ENCODE results near the gene TAS1R3.

Gene TAS1R3

GRCh38 chr1:1331068-1331965, at the start of gene TAS1R3:
TAS1R3 (plus strand) TSS chr1:1331280; CDS start chr1:1331346, 66 bp downstream.
- no peak for DNase-seq (ENCODE audit: low spot score)

GRCh38 chr1:1281533-1282321, 49.4 kb upstream of the TAS1R3 start:
- DNase-seq (ENCODE audit: low spot score): no peak

- no peak for DNase-seq (ENCODE audit: low spot score)
Observed at GRCh38 chr1:1282998-1283397, 48.1 kb upstream of the TAS1R3 start.

GRCh38 chr1:1283821-1284220, 47.3 kb upstream of the TAS1R3 start:
- no peak for DNase-seq (ENCODE audit: low spot score)

- DNase-seq (ENCODE audit: low spot score): no peak
Observed at GRCh38 chr1:1284221-1285101, 46.6 kb upstream of the TAS1R3 start.

GRCh38 chr1:1285102-1285571, 45.9 kb upstream of the TAS1R3 start:
- no peak for DNase-seq (ENCODE audit: low spot score)

- DNase-seq (ENCODE audit: low spot score): no peak
Observed at GRCh38 chr1:1285611-1286311, 45.3 kb upstream of the TAS1R3 start.

GRCh38 chr1:1286313-1287261, 44.5 kb upstream of the TAS1R3 start:
- DNase-seq (ENCODE audit: low spot score): no peak

- DNase-seq (ENCODE audit: low spot score): no peak
Observed at GRCh38 chr1:1287288-1288110, 43.6 kb upstream of the TAS1R3 start.

GRCh38 chr1:1290238-1290731, 40.8 kb upstream of the TAS1R3 start:
- DNase-seq (ENCODE audit: low spot score): peak; percentile 74

GRCh38 chr1:1291023-1291528, 40.0 kb upstream of the TAS1R3 start:
- no peak for DNase-seq (ENCODE audit: low spot score)

GRCh38 chr1:1291548-1292441, 39.3 kb upstream of the TAS1R3 start:
- DNase-seq (ENCODE audit: low spot score): peak; percentile 69

- DNase-seq (ENCODE audit: low spot score): no peak
Observed at GRCh38 chr1:1292442-1292779, 38.7 kb upstream of the TAS1R3 start.

- DNase-seq (ENCODE audit: low spot score): no peak
Observed at GRCh38 chr1:1292851-1293250, 38.2 kb upstream of the TAS1R3 start.

GRCh38 chr1:1293263-1294249, 37.5 kb upstream of the TAS1R3 start:
- no peak for DNase-seq (ENCODE audit: low spot score)

GRCh38 chr1:1294250-1294890, 36.7 kb upstream of the TAS1R3 start:
- no peak for DNase-seq (ENCODE audit: low spot score)
